ENCODE results near the gene IRGQ.
"Not testable (repeated sequence)": the region's sequence is repeated elsewhere in the genome, so short reads cannot be mapped to it uniquely, and the experiment has no call there.

IRGQ gene

GRCh38 chr19:43575156-43575950, 20.6 kb downstream of the IRGQ start, which contains the start of the genes PINLYP and XRCC1:
PINLYP (plus strand) TSS chr19:43575801; CDS start chr19:43577192, 1,391 bp downstream.
XRCC1 (minus strand) TSS chr19:43575527; CDS start chr19:43575458, 69 bp downstream.
- DNase-seq (ENCODE audit: low read depth in 2 of 2), result peak; percentile 92 to 96

DNA sequence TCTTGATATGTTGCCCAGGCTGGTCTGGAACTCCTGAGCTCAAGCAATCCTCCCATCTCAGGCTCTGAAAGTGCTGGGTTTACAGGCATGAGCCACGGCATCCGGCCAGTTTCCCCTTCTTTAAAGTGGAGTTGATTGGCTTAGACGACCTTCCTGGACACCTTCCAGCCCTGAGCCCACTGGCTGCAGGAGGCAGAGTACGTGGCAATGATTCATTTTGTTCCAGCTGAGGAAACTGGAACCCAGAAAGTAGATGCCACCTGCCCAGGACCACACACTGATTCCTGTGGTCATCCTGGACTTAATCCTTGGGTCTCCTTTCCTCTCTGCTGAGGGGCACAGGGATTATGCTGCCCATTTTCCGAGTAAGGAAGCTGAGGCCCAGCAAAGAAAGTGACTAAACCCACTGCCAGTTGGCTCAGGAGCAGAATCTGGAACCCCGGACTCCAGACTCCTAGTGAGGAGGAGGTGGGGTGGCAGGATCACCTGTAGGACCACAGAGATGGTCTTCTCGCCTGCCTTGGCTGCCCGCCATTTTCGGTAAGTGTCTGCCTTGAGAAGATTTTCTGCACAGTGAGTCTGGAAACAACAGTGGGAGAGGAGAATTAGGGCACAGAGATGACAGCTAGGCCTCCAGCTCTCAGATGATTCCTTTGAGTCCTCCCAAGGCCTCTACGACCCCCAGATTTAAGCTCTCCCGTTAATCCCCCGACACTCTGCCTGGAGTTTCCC, 21.3 kb downstream of the IRGQ start:
- no peak for DNase-seq (ENCODE audit: low read depth in 2 of 2)

DNA sequence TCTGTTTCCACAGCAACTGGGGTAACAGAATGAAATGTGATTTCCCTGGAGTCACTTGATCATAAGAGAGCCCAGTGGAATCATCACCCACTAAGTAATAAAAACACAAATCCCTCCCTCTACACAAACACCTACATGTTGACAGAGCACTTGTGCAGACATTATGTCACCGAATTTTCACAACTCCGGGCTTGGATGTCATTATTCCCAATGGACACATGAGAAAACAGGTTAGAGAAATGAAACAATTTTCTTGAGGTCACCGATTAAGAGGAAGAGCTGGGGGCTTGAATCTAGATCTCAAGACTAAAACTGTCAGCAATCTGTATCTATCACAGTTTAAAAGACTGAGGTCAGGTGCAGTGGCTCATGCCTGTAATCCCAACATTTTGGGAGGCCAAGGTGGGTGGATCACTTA, 23.8 kb downstream of the IRGQ start:
- no peak for DNase-seq (ENCODE audit: low read depth in 2 of 2)

GRCh38 chr19:43570174-43570791, 25.7 kb downstream of the IRGQ start:
- DNase-seq (ENCODE audit: low read depth in 2 of 2), result no peak

DNA sequence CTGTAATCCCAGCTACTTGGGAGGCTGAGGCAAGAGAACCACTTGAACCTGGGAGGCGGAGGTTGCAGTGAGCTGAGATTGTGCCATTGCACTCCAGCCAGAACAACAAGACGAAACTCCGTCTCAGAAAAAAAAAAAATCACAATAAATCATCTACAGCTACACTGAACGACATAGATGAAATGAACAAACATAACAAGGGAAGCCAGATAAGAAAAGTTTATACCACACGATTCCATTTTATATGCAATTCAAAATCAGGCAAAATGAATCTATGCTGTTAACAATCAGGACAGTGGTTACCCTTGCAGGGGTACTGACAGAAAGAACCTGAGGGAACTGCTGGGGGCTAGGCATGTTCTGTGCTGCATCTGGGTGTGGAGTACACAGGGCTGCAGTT, 26.3 kb downstream of the IRGQ start:
- DNase-seq (ENCODE audit: low read depth in 2 of 2), result no peak

GRCh38 chr19:43564800-43565199, 31.1 kb downstream of the IRGQ start:
- DNase-seq (ENCODE audit: low read depth in 2 of 2), result no peak

DNA sequence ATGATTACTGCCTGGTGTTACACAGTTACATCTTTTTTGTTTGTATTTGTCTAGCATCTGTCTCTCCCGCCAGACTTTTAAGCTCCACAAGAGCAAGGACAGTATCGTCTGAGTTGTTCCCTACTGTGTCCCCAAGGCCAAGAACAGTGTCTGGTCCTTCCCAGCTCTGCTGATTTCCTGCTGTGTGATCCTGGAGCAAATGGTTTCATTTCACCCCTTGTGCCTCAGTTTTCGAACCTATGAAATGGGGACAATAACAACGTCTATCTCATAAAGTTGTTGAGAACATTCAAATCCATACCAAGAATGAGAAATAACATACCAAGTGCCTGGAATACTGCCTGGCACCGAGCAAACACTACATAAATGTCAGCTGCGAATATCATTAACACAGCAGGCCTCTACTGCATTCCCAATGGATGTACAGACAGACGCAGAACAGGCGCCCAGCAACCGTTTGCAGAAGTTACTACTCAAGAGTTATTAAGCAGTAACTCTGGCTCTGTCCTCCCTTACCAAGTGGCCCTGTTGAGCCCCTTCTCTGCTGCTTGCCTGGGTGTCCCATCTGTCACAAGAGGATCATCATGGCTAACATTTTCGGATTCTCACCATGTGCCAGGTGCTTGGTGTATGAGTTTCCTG, 32.0 kb downstream of the IRGQ start:
- DNase-seq (ENCODE audit: low read depth in 2 of 2), result no peak

DNA sequence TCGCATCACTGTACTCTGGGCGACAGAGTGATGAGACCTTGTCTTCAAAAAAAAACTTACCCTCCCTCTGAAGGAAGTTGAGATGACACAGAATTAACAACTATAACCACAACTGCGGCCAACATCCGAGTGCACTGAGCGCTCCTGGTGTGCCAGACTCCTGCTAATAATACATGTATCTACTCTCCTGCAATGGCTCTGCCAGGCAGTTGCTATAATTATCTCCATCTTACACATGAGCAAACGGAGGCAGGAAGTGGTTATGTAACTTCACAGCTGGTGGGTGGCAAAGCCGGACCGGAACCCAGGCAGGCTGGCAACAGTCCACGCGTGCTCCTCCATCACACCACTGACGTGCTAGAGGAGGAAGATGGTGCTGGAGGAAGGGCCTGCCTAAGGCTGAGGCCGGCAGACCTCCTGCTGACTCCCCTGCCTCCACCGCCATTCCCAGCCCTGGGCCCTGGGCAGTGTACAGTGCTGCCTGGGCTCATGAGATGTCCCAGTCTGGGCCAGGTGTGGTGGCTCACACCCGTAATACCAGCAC, 33.2 kb downstream of the IRGQ start:
- DNase-seq (ENCODE audit: low read depth in 2 of 2), result peak; percentile 34 to 53

DNA sequence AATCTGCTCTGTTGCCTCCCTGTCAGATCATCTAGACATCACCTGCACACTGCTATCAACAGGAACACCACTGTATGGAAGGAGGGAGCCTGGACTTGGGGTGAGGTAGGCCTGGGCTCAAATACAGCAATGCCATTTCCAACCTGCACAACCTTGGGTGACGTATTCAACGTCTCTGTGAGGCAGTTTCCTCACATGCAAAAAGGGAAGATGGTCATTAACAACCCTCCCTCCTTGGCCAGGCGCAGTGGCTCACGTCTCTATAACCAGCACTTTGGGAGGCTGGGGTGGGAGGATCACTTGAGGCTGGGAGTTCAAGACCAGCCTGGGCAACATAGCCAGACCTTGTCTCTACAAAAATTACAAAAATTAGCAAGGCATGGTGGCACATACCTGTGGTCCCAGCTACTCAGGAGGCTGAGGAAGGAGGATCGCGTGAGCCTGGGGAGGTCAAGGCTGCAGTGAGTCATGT, 33.7 kb downstream of the IRGQ start:
- DNase-seq (ENCODE audit: low read depth in 2 of 2), result no peak

- DNase-seq (ENCODE audit: low read depth in 2 of 2), result no peak
These were observed 34.6 kb downstream of the IRGQ start for GRCh38 chr19:43561139-43561970.

DNA sequence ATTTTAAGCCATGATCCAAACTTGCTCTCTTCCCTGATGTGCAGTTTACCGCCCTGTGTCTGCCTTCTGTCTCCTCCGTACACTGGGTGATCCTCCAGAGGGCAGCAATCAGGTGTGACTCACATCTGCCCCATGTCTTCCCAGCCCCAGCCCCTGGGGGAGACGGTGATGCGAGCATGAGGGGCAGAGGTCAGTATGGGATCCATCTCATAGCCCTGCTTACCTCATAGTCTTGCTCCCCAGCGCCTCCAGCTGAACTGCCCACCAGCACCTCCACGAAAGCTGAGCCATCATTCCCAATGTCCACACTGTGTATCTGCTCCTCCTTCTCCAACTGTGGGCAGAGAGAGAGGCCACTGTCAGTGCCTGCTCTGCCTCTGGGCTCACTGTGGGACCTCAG, 35.2 kb downstream of the IRGQ start:
- no peak for DNase-seq (ENCODE audit: low read depth in 2 of 2)

DNA sequence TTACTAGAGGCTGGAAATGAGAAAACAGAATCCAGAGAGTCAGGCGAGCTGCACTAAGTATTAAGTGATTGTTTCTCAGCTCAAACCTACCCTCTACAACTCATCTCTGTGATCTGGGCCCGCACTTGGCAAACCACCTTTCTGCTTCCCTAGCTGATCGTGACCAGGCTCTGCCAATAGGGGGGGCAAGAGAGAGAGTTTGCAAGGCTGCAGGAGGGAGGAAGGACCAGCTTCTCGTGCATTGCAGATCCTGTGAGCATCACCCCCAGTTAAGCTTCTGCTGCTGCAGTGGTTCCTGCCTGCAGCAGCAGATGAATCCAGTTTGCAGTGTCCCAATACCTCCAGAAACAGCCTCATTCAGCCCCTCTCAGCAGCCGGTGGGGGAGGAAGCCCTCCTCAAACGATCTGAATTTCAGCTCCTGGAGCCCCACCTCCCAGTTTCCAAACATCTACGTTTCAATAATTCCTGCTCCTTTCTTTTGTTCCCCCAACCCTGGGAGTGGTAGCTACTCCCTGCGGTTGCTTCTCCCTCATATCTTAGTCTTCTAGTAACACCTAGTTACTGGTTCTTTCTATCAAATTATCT, 40.7 kb downstream of the IRGQ start:
- peak; percentile 72 to 77 for DNase-seq (ENCODE audit: low read depth in 2 of 2)

GRCh38 chr19:43554317-43554895, 41.5 kb downstream of the IRGQ start:
- DNase-seq (ENCODE audit: low read depth in 2 of 2), result no peak

DNA sequence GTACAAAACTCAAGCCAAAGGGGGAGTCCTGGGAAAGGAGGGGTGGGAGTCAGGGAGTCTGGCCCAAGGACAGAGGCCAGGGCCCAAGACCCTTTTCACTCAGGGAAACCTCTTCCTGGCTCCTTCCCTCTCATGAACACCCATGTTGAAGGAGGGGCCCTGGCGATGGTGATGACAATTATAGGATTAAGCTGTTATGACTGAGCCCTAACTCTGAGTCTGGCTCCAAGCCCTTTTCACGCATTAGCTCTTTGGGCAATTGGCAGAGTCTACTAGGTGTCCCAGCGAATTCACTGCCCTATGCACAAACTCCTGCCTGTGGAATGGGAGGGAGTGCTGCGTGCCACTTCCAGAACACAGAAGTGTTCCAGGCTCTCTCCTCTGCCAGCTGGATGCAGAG, 42.3 kb downstream of the IRGQ start:
- no peak for DNase-seq (ENCODE audit: low read depth in 2 of 2)

- no peak for DNase-seq (ENCODE audit: low read depth in 2 of 2)
These were observed 43.3 kb downstream of the IRGQ start for GRCh38 chr19:43552616-43553015.

DNA sequence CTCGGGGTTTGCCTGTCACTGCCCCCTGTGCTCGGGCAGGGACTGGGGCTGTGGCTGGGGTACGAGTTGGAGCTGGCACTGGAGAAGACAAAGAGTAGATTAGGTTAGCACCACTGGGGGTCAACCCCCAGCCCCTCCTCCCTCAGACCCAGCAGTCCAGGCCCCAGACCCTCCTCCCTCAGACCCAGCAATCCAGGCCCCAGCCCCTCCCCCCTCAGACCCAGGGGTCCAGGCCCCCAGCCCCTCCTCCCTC, 43.8 kb downstream of the IRGQ start:
- DNase-seq (ENCODE audit: low read depth in 2 of 2), result no peak

DNA sequence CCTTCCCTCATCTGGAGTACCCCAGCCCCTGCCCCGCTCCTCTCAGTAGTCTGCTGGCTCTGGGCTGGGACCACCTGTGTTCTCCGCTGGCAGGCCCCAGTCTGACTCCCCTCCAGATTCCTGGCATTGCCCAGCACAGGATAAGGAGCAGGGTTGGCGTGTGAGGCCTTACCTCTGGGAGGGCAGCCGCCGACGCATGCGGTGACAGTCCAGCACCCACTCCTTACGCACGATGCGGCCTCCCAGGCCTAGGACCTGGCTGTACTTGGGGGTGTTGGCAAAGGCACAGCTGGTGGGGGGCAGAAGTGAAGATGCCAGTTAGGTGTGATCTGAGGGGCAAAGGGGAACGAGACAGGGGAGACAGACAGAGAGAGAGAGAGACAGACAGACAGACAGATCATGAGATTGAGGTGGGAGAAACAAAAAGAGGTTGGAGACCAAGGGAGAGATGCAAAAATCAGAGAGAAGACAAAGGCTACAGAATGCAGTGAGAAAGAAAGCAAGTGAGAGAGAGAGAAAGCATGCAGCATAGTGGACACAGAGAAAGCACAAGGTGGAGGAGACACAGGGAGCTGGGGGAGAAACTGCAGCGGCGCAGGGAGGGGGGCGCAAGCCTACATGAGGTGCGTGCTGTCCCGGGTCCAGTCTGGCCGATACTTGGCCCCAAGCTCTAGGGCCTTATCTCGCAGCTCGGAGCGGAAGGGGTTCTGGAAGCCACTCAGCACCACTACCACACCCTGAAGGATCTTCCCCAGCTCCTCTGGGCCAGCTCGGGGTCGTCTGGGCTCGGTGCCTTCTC, 44.3 kb downstream of the IRGQ start:
- no peak for DNase-seq (ENCODE audit: low read depth in 2 of 2)

DNA sequence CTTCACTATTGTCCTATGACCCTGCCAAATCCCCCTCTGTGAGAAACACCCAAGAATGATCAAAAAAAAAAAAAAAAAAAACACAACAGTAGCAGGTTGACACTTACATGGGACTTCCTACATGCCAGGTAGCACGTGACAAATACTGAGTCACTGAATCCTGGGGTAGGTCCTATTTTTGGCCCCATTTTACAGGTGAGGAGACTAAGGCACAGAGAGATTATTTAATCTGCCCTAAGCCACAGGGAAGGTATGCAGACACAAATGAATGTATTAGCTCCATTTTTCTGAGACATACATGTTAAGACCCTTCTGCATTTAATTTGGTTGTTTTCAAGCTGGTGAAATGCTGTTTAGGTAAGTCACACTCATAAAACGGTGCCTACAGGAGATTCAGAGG, 47.2 kb downstream of the IRGQ start:
- DNase-seq (ENCODE audit: low read depth in 2 of 2), result no peak

- not testable (repeated sequence) for DNase-seq (ENCODE audit: low read depth in 2 of 2)
These were observed 48.0 kb downstream of the IRGQ start for GRCh38 chr19:43547926-43548325.

All from stimulated activated CD4-positive, alpha-beta T cell treated with anti-CD3 and anti-CD28 coated beads, Interleukin-4, amount 100 ng/mL, for 48 hours (primary cell).